HG03175 (cell line): ENCODE results near the gene B3GAT1.

Source experiments
- ATAC-seq: cut with Tn5 transposase; IDR thresholded peaks from one replicate; pipeline ENCODE4 v1.9.1; 2021; ENCODE audit warnings: mild to moderate bottlenecking, moderate library complexity; ENCODE audit not compliant: unreplicated experiment

Gene B3GAT1

GRCh38 chr11:134393638-134394037 is 18.4 kb downstream of the B3GAT1 start:
- ATAC-seq, result no peak

GRCh38 chr11:134392953-134393615 is 19.0 kb downstream of the B3GAT1 start:
- ATAC-seq, result no peak

DNA sequence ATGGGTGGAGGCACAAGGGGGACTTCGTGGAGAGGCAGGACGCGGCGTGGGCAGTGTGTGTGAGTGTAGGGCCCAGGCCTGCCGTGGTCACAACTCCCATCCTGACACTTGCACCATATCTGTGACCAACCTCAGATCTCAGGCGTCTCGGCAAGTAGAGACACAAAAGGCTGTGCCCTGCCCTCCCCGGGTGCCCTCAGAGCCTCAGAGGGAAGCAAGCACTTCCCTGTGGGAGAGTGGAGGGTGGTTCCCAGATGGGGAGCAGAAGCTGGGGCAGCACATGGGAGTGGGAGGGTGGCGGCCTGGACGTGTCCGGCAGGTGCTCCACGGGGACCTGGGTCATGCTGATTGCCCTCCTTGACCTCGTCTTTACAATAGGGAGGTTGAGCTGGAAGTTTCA is 20.4 kb downstream of the B3GAT1 start:
- ATAC-seq, result no peak

- ATAC-seq, result no peak
Observed at GRCh38 chr11:134390706-134391569, 21.1 kb downstream of the B3GAT1 start.

DNA sequence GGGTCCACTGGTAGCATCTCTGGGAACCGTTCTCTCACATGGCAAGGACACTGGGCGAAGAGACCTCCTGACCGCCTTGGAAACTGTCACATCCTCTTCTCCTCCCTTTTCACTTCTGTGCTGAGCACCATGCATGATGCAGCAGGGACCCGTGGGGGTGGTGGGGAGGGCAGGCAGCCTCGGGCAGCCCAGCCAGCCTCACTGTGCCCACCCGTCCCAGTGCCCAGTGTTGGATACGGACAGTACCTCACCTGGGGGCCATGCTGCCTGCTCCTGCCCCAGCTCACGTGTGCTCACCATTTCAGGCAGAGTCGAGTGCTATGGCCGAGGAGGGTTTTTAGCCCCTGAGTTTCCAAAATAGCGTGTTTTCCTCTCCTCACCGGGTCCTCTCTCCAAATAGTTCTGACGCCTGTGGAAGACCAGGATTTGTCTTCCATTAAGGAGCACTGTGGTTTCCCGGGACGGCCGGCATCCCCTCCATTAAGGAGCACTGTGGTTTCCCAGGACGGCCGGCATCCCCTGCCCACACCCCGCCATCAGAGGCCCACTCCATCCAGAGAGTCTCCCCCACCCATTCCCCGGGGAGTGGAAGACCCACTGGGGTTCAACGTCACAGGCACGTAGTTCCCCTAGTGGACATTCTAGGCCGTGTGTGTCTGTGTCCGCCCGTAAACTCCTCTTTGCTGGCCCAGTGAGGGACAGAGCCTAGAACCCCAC is 22.4 kb downstream of the B3GAT1 start:
- ATAC-seq, result no peak

DNA sequence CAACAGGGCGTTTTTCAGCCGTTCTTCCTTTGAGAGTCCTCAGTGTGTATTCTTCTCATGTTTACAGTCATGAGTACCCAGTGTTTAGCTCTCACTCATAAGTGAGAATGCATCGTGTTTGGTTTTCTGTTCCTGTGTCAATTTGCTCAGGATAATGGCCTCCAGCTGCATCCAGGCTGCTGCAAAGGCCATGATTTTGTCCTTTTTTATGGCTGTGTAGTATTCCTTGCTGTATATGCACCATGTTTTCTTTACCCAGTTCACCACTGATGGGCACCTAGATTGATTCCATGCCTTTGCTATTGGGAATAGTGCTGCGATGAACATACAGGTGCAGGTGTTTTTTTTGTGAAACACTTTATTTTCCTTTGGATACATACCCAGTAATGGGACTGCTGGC is 23.5 kb downstream of the B3GAT1 start:
- no peak for ATAC-seq

DNA sequence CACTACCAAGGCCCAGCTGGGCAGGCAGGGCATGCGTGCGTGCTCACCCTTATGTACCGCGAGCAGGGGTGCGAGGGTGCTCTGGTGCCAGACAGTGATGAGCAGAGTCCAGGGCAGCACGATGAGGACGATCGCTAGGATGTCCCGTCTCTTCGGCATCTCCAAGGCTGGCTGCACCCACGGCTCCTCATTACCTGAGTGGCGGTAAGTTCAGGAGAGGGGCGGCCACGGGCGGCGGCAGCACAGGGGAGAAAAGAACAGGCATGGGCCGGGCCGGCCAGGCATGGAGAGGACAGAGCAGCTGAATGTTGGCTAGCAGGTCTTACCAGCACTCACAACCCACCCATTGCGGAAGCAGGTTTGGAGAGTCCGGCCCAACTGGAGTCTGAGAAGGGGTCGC is 24.5 kb downstream of the B3GAT1 start:
- ATAC-seq, result no peak

- ATAC-seq, result no peak
Observed at GRCh38 chr11:134386945-134387344, 25.1 kb downstream of the B3GAT1 start.

GRCh38 chr11:134385774-134386565 is 26.1 kb downstream of the B3GAT1 start:
- ATAC-seq, result no peak

DNA sequence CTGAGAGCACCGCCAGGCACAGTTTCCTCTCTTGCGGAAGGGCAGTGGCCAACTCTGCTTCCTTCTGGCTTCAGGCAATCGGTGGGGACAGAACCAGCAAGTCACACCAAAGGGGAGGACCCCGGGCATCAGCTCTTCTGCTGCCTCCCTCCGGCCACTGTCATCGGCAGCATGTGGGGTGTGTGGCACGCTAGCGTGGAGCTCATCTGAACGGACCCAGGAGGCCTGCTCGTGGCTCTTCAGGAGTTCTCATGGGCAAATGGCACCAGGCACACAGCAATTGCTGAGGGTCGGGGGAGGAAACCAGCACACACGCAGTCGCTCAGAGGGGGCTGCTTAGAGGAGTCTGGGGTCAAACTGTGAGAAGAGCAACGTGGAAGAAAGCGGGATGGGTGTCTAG is 26.9 kb downstream of the B3GAT1 start:
- ATAC-seq, result no peak

- ATAC-seq, result no peak
Observed at GRCh38 chr11:134384406-134384805, 27.6 kb downstream of the B3GAT1 start.

DNA sequence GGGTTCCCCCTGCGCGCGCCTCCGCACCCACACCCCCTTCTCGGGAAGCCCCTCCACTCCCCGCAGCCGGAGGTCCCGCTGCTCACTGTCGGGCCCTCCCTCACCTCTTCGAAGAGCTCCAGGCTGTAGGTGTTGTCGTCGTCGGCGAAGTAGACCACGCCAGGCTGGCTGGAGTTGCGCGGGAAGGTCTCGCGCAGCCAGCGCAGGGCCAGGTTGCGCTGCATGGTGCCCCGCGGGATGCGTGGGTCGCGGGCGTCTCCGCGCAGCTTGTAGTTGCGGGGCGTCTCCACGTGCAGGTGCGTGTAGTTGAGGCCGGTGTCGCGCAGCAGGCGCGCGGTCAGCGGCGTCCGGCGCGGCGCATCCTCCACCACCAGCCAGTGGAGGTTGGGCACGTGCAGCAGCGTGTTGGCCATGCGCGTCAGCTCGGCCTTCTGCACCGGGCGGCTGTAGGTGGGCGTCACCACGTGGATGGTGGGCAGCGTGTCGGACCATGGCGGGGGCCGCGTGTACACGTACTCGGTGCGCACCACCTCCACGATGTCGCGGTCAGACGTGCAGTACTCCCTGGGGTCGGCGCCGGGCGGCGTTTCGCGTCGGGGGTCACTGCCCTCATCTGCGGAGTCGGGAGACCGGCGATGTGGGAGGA is 28.3 kb downstream of the B3GAT1 start:
- no peak for ATAC-seq

DNA sequence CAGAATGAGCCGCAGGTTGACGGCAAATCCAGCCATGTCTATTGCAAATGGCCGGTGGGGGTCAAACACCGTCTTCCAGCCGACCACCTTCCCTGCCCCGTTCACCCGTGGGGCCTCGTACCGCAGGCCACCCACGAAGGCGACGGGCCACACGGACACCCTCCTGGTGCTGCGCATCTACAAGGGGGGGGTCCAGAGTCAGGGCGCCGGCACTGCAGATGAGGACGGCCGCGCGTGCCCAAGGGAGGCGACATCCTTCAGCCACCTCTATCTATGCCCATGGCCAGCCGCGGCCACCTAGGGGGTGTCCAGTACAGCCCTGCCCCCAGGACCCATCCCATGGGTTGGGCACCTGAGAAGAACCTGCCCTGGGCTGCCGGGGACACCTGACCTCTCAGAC is 29.2 kb downstream of the B3GAT1 start:
- ATAC-seq, result no peak

- no peak for ATAC-seq
Observed at GRCh38 chr11:134382257-134382656, 29.8 kb downstream of the B3GAT1 start.

DNA sequence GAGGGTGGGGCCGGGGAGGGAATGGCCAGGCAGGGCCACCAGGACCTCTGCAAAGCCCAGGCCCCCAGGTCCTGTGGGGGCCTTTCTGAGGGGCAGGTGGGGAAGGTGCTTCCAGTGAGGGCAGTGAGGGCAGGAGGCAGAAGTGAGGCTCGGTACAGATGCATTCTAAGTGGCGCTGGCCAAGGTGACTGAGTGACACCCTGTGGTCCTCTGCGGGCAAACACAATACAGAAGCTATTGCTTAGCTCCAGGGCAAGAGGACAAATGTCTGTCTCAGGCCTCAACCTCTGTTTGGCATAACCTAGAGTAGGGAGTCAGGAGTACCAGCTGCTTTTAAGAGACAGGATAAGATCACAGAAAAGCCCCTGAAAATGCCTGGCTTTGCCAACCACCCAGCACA is 31.3 kb downstream of the B3GAT1 start:
- no peak for ATAC-seq

GRCh38 chr11:134380229-134380628 is 31.8 kb downstream of the B3GAT1 start:
- ATAC-seq, result no peak

DNA sequence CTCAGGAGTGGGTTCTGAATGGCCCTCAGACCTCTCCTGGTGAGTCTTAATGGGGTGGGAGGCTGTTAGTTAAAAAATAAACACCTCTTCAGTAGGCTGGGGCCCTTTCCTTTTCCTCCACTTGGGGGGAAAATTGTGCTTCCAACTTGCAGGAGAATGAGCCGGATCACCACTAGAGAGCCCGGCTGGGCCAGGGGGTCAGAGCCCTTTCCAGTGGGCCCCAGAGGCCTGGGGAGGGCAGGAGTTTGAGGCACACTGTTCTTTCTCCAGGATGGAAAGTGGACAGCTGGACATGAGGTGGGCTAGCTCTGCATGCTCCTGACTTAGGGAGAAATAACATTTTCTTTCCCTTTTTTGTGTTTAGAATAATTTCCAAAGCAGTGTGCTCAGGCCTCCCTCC is 32.8 kb downstream of the B3GAT1 start:
- no peak for ATAC-seq

- ATAC-seq, result no peak
Observed at GRCh38 chr11:134377876-134378275, 34.2 kb downstream of the B3GAT1 start.

- ATAC-seq, result no peak
Observed at GRCh38 chr11:134376150-134376921, 35.7 kb downstream of the B3GAT1 start.
